HG03342 (cell line): ENCODE measurements around the gene SAFB.
A peak's percentile ranks its signal among the peaks of the same experiment; 100 is the strongest.

Source experiments
- ATAC-seq: cut with Tn5 transposase; IDR thresholded peaks from one replicate; pipeline ENCODE4 v1.9.1; 2021; ENCODE audit warnings: mild to moderate bottlenecking, moderate library complexity; ENCODE audit not compliant: unreplicated experiment

The SAFB gene

GRCh38 chr19:5664515-5664914, 41.6 kb downstream of the SAFB start:
- ATAC-seq = no peak

DNA sequence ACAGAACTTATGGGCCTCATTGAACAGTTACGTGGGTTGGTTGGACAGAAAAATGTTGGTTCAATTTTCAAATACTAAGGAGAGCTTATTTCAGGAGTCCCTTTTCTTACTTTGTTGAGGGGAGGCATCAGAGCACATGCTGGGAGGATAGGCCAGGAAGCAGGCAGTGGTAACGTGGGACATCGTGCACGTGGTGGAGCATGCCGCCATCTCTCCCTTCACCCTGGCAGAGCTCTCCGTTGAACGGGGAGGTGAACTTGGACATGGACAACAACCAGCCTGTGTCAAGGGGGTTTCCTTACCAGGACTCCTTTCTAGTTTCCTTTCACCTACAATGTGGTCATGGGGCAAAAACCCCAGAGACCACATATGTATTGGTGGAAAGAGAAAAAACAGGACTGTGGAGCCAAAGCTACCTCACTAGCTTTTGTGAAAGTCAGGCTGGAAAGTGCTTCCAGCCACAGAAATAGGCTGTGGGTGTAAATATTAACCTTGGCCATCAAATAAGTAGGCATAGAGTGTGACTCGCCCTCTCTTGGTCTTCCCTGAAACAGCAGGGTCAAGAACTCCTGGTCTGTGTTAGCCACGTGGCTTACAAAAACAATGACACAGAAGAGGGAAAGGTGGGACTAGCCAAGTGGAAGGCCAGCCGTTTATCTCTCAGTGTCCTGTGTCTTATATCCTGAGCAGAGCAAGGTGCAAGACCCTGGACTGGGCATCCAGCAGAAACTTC, 43.1 kb downstream of the SAFB start:
- no peak for ATAC-seq

DNA sequence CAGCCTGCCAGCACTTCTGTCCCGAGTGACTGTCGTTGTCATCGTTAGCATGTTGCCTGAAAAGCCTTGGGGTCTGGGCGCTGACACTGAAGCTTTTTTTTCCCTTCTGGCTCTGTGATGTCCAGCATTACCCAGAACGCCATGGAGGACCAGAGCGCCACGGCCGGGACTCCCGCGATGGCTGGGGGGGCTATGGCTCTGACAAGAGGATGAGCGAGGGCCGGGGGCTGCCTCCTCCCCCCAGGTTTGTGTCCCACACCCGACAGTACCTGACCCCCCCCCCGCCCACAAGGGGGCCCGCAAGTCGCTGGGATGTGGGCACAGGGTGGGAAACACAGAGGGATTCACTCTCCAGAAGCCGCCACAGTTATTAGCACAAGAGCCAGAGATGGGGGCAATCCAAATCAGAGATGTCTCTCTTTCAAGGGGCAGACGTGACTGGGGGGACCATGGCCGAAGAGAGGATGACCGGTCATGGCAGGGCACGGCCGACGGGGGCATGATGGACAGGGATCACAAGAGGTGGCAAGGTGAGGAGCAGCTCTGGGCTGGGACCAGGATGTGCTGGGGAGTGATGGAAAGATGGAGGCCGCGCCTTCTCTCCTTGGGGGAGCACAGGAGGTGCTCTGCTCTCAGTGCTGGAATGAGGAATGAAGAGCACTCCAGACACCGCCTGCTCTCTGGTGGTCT, 44.2 kb downstream of the SAFB start:
- no peak for ATAC-seq

- ATAC-seq = no peak
Measured at GRCh38 chr19:5667751-5668271, 44.9 kb downstream of the SAFB start.

DNA sequence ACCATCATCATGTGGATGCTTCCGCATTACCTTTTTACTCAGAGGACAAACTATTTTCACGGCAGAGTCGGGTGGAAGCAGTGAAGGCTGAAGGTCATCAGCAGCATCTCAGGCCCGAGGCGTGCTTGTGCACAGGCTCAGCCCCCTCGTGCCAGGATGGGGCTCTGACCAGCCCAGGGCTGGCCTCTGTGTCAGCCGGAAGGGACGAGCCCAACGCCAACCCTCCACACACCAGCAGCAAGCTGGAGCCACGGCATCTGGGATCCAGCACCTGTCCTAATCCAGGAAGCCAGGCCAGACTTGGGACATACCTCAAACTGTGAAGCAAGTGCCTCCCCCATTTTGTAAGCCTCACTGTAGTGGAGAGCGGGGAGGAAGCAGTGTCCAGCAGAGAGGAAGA, 46.3 kb downstream of the SAFB start:
- no peak for ATAC-seq

- ATAC-seq = no peak
Measured at GRCh38 chr19:5671600-5671999, 48.7 kb downstream of the SAFB start.

GRCh38 chr19:5672708-5673459, 50.0 kb downstream of the SAFB start:
- no peak for ATAC-seq

- ATAC-seq = no peak
Measured at GRCh38 chr19:5673752-5674151, 50.9 kb downstream of the SAFB start.

DNA sequence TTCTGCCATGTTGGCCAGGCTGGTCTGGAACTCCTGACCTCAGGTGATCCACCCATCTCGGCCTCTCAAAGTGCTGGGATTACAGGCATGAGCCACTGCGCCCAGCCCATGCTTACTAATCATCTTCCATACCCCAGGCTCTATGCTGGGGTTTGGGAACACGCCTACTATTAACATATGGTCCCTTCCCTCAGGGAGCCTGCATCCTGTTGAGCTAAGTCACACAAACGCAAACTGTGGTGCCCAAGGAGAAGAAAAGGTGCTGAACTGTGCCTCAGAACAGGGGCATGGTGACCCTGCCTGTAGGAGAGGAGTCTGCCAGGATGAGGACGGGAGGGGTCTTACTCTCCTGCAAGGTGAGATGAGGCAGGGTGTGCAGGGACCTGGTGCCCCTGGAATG, 51.8 kb downstream of the SAFB start:
- no peak for ATAC-seq

DNA sequence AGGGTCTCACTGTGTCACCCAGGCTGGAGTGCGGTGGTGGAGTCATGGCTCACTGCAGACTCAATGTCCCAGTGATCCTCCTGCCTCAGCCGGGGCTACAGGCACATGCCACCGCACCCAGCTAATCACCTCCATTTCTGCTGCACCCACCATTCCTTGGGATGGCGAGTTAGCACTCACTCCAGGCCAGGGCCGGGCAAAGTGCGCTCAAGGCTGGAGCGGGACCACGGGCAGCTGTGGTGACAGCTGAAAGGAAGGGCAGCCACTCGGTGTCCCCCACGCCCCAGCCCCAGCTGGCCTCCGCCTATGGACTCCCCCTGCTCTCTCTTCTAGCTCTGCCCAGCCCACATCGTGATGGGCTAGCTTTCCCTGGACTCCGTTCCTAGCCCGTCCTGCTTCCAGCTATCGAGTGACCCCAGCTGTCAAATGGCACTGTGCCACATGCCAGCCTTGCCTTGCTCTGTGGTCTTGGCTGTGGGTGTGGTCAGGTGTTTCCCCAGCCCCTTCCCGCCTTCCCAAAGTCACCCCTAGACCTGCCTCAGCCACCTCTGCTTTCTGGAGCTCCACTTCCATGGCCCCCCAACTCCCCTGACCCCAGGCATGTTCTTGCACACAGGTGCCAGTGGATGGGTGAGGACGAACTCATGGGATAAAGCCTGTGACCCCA, 53.4 kb downstream of the SAFB start:
- no peak for ATAC-seq

DNA sequence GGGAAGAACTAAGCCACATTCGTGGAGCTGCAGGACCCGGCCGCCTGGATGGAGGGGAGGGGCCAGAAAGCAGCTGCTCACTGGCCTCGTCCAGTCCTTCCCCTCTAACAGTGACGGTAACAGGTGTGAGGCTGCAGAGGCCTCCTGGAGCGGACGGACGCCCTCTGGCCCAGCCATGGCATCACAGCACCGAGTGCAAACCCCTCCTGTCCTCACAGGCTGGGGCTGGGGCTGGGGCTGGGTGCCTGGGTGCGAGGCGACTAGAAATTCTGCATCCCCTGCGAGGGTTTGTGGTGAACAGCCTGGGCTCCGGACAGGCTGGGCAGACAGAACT, 53.9 kb downstream of the SAFB start:
- ATAC-seq = no peak

DNA sequence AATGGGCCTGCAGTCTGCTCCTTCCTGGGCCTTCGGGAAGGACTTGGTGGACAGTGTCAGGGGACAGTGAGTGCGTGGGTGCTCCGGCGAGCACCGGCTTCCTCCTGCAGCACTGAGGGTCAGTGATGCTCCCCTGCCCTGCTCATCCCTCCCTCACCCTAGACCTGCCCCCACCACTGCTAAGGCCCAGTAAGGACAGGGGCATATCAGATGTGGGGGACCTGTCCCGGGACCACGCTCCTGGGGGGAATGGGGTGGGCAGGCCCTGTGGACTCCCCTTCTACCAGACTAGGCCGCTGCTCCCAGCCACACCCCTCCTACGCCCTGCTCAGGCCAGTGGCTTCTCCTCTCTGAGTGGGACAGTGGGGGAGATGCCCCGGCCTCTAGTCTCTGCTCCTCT, 54.3 kb downstream of the SAFB start:
- no peak for ATAC-seq

GRCh38 chr19:5677580-5677979, 54.7 kb downstream of the SAFB start:
- no peak for ATAC-seq

GRCh38 chr19:5678071-5678718, 55.3 kb downstream of the SAFB start:
- no peak for ATAC-seq

GRCh38 chr19:5679289-5680083, 56.6 kb downstream of the SAFB start:
- no peak for ATAC-seq

DNA sequence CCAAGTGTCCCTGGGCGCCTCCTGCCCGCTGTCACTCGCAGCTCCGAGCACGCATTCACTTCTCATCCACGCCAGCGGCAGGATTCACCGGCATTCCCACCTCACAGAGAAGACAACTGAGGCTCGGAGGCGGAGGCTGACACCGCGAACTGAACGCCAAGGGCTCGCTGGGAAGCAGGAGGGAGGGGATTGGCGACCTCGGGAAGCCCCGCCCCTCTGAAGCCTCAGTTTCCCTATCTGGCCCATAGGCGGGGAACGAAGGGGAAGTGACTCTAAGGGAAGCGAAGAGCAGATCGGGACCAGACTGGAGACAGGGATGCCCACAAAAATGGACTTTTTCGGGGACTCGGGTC, 57.2 kb downstream of the SAFB start:
- ATAC-seq = no peak

DNA sequence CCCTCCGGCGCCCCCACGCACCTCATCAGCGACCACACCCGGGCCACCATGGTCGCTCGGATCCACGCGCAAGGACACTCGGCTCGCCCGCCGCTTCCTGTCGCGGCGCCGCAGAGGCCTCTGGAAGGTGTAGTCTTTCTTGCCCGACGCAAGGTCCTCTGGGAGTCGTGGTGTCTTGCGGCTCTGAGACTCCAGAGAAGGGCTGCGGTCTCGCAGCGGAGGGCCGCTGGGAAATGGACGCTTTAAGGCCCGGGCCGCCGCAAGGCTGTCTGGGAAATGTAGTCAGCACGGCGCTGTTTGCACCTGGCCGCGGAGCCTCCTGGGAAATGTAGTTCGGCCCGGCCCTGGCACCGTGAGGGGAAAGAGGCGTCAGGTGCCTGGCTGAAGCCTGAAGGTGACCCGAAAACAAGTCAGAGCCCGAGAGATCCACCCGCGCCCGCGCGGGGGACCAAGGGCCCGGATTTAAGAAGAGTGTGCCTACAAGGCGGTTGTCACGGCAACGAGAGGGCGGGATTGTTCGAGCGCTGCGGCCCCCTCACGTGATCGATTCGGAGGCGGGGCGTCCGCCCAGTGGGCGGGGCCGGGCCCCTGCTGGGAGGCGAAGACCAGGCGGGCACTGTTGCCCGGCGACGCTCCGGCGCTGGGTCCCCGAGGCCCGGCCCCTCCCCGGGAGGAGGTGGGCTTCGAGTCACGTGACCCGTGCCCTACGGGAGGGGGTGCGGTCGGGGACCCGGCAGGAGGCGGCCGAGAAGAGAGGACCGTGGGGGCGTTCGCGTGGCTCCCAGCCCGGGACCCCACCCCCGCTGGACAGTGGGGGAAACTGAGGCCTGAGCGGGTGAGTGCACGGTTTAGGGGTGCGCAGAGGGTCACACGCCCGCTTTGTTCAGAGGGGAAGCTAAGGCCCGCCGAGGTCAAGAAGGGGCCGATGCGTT, 57.8 kb downstream of the SAFB start, which contains the start of the genes HSD11B1L and MICOS13:
HSD11B1L (plus strand) TSS at position 591 of the 932 bp plus-strand sequence. CDS start 3,806 bp downstream, outside the sequence.
MICOS13 (minus strand) TSS at position 80 of the 932 bp plus-strand sequence; CDS start at position 50, 30 bp downstream.
- ATAC-seq = peak; percentile 82

DNA sequence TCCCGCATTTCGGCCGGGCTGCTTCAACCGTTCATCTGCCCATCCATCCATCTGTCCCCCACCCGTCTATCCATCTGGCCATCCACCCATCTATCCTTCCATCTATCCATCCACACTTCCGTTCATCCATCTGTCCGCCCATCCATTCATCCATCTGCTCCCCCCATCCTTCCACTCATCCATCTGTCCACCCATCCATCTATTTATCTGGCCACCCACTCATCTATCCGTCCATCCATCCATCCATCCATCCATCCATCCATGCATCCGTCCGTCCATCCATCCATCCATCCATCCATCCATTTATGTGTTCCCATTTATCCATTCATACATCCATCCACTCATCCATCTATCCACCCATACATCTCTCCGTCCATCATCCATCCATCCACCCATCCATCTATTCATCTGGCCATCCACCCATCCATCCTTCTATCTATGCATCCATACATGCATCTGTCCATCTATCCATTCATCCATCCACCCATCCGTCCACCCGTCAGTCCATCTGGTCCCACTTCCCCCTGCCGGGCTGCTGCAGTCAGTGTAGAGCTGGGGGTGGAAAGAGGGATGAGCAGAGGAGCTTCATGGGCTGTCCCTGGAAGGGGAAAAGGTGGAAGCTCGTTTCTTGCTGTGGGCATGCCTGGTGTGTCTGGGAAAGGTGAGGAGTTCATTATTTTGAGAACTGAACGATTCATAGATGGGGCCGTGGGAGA, 58.7 kb downstream of the SAFB start:
- no peak for ATAC-seq
